ENCODE measurements around the gene PARP15.
"Not testable (repeated sequence)": the region's sequence is repeated elsewhere in the genome, so short reads cannot be mapped to it uniquely, and the experiment has no call there.

The PARP15 gene

GRCh38 chr3:122577409-122578031, at the start of gene PARP15:
TSS of gene PARP15 (plus strand) at chr3:122577650. CDS start at chr3:122577668, 18 bp downstream.
- DNase-seq (ENCODE audit: low spot score) (no peak), FAIRE-seq (no peak)

DNA sequence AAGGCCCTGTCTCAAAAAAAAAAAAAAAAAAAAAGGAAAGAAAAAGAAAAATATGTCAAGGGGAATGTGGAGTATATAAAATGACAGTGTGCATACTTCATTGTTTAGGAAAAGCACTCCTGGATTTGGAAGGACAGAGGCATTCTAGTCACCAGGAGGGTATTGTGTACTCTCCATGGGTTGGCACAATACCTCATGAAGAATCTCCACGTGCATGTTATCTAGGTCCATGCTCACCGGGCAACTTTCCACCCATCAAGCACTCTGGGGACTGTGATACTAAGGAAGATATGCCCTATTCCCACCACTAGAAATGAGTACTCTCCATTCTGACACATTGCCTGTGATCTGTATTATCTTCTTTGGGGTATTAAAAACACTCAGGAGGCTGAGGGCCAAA, 47.3 kb upstream of the PARP15 start:
- FAIRE-seq (no peak), DNase-seq (ENCODE audit: low spot score) (no peak)

DNA sequence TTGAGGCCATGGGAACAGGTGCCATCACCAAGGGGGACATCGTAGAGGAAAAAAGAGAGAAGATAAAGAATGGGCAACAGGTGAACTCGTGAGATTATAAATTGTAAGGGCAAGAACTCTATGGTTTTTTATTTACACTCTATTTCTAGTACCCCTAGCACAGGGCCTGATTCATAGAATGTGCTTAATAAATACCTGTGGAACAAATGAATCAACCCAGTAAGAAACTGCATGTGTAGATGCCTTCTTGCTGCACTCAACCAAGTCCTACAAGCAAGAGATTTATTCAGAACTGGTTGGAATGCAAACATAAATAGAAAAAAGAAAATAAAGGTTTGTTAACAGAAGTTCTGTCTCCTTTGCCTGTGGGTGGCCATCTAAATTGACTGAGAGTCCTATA, 44.0 kb upstream of the PARP15 start:
- FAIRE-seq, result no peak

GRCh38 chr3:122533931-122534334, 43.5 kb upstream of the PARP15 start:
- DNase-seq (ENCODE audit: low spot score), result peak; percentile 78
- peak; percentile 95 for FAIRE-seq

More for the DNA sequence above, 44.0 kb upstream of the PARP15 start:
- DNase-seq (ENCODE audit: low spot score), result no peak

DNA sequence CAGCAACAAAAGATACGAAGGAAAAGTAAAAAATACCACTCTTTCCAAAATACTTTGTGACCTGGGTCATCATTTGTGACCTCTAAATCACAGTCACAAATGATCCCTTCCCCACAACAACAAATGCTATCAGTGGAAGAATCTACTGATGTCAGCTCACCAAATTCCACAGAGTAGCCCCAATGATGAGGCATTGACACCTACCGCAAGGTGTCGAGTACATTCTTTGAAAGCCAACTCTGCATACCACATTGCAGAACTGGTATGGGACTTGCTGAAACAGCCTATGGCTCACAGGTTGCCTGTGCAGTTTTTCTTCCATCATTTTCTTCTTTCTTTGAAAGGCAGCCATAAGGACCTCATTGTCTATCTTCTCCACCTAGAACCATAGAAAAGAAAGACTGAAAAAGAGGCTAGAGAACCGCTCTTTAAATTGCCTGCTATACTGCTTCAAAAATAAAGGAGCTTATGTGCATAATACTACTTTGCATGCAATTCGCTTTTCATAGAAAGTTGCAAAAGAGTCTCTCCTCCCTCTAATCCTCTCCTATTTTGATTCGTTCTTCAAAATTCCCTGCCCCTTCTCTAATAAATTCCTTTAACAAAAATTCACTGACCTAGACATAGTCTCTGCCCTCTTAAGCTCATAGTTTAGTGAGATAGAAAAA, 41.4 kb upstream of the PARP15 start:
- DNase-seq (ENCODE audit: low spot score) (no peak), FAIRE-seq (no peak)

GRCh38 chr3:122536632-122537001, 40.8 kb upstream of the PARP15 start:
- DNase-seq (ENCODE audit: low spot score), result no peak
- no peak for FAIRE-seq

- FAIRE-seq (no peak), DNase-seq (ENCODE audit: low spot score) (no peak)
Observed at GRCh38 chr3:122538956-122539490, 38.4 kb upstream of the PARP15 start.

GRCh38 chr3:122546151-122546550, 31.3 kb upstream of the PARP15 start:
- DNase-seq (ENCODE audit: low spot score) (no peak), FAIRE-seq (no peak)

GRCh38 chr3:122548076-122548475, 29.4 kb upstream of the PARP15 start:
- DNase-seq (ENCODE audit: low spot score) (no peak), FAIRE-seq (no peak)

DNA sequence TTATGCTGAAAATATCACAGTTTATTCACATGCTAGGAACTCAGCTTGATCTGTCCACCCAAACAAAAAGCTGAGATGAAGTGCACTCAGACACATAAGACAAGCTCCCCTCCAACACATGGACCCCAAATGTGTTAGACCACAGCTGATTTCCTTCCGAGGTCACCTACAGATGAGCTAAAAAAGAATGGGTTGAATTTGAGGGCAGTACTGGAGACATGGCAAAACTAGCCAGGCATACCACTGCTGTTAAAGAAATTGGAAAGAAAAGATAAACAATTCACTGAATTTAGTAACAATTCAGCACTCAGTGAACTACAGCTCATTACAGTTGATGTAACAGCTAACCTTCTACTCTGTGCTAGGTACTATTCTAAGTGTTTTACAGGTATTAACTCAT, 28.8 kb upstream of the PARP15 start:
- no peak for DNase-seq (ENCODE audit: low spot score)
- FAIRE-seq, result no peak

GRCh38 chr3:122553171-122553570, 24.3 kb upstream of the PARP15 start:
- no peak for FAIRE-seq
- DNase-seq (ENCODE audit: low spot score), result no peak

DNA sequence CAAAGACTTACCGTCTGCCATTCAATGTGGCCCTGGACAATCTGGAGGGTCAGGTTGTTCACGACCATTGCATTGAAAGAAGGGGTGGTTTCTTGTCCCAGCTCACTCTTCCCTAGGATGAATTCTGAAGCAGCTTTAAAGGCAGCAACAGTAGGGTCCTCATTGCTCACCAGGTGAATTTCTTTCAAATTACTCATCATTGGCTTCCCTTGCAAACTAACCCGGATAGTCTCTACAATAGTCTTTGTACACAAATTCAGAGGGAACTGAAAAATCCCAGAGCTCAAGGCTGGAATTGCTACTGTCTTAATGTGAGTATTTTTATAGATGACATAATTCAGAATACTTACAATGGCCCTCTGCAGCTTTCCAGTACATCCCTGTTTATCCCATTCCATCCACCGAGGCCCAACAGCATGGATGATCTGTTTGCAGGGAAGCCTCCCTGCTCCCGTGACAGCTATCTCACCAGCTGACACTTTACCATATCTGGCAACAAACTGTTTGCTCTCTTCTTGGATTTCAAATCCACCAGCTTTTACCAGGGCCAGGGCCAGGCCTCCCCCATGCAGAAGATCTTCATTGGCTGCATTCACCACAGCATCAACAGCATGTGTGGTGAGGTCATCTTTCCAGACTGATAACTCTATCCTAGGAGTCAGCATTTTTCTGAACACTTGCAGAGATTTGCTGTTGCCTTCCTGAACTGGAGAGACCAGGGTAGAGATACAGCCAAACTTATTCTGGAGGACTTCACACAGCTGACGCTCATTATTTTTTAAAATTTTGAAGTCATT, 22.0 kb upstream of the PARP15 start:
- FAIRE-seq (no peak), DNase-seq (ENCODE audit: low spot score) (peak; percentile 50)

DNA sequence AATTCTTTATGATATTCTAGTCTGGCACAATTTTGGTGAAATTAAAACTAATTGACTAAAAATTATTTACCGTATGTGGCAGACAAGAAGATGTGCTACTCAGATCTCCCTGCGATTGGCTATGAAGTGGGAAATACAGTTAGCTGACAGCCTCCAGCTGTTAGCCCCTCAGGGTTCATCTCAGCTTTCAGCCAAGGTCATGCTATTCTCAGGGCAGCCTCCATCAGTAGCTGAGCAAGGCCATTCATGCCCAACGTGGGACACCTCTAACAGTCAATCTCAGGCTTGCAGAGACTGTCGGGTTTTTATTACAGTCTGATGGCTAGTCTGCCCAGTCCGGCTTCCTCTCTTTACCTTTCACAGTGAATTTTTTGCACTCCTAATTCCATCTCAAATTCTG, 20.1 kb upstream of the PARP15 start:
- FAIRE-seq, result no peak
- no peak for DNase-seq (ENCODE audit: low spot score)

- DNase-seq (ENCODE audit: low spot score) (no peak), FAIRE-seq (no peak)
Observed at GRCh38 chr3:122558605-122559004, 18.8 kb upstream of the PARP15 start.

GRCh38 chr3:122559906-122560305, 17.5 kb upstream of the PARP15 start:
- no peak for DNase-seq (ENCODE audit: low spot score)
- FAIRE-seq, result no peak

GRCh38 chr3:122560680-122561079, 16.8 kb upstream of the PARP15 start:
- peak; percentile 12 for DNase-seq (ENCODE audit: low spot score)
- peak; percentile 44 for FAIRE-seq

GRCh38 chr3:122562923-122563716, 14.3 kb upstream of the PARP15 start:
- FAIRE-seq (no peak), DNase-seq (ENCODE audit: low spot score) (no peak)

DNA sequence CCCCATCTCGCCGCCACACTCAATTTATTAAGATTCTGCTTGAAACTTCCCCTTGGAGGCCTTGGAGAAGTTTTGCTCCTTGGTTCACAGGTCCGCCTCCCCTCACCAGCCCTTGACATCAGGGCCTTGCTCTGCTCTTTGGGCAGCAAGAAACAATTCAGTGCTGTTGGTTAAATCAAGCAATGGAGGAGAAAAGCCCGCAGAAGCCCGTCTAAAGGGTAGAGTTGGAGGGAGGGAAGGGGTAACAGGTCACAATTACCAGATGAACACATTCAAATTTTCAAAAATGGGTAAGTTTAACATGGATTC, 13.8 kb upstream of the PARP15 start:
- no peak for DNase-seq (ENCODE audit: low spot score)
- no peak for FAIRE-seq

DNA sequence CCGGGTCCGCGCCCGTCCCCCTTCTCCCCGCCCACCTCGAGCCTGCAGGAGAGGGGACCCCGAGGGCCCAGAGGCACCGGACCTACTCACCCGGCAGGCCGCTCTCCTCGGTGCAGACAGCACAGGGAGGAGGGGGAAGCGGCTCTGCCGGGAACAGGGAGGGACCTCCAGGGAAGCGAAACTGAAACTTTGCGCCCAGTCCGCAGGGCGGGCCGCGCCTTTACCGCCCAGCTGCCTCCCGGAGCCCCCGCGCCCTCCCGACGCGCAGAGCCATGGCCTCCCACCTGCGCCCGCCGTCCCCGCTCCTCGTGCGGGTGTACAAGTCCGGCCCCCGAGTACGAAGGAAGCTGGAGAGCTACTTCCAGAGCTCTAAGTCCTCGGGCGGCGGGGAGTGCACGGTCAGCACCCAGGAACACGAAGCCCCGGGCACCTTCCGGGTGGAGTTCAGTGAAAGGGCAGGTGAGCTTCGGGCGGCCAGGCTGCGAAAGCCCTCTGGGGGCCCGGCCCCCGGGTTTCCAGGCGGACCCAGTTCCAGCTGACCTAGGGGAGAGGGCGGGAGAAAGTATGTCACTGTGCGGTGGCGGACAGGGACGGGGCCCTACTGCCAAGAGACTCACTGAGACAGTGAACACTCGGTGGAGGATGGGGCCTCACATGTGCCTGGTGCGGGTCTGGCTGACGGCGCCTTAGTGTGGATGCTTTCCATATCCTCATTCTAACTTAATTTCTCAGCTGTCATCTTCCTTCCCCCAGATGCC, 13.1 kb upstream of the PARP15 start, which contains the start of the genes DTX3L and PARP9:
TSS of gene DTX3L (plus strand) at position 184 of the 758 bp plus-strand sequence. CDS start at position 273, 89 bp downstream.
TSS of gene PARP9 (minus strand) at position 146 of the 758 bp plus-strand sequence. CDS start 4,680 bp downstream, outside the sequence.
- peak; percentile 66 for DNase-seq (ENCODE audit: low spot score)
- no peak for FAIRE-seq

DNA sequence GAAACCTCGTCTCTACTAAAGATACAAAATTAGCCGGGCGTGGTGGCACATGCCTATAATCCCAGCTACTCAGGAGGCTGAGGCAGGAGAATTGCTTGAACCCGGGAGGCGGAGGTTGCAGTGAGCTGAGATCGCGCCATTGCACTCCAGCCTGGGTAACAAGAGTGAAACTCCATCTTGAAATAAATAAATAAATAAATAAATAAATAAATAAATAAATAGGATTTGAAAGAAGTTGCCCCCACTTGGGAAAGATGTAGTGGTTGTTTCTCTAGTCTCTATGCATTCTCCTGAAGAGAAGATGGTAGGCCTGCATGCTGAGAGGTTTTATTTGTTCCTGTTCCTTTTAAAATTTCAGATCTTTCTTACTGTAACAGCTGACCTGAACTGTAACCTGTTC, 9.3 kb upstream of the PARP15 start:
- not testable (repeated sequence) for DNase-seq (ENCODE audit: low spot score); FAIRE-seq
